Naive B cell (primary cell): ENCODE measurements around the gene TMX1. TPM values are rescaled to one million over a fixed set of nuclear protein-coding genes. Genes with fewer than 3 reads are reported as not detected.

Experiments used
- polyA plus RNA-seq, 6 donors: library from polyadenylated mRNA; unstranded; fragments of 300-500 nt; fragmentation: Illumina TruSeq; gene quantifications; one replicate each; pipeline ENCODE4 v1.2.3, GENCODE V29; 2021; ENCODE audit warnings: low read depth in 6 of 6

TMX1 gene
- polyA plus RNA-seq, 6 donors from 2014 or later = 36.4 to 59.1 (median 42.1) TPM

Other genes starting within 250 kb of the TMX1 start
- gene TRIM9, start 145.1 kb upstream of the TMX1 start, polyA plus RNA-seq = under 1 TPM in 3 of 6 donors, not detected in 3; 0.15 to 0.21 (median 0.16) TPM